ENCODE results near the gene HOXB6. TPM values are rescaled to one million over a fixed set of nuclear protein-coding genes. Genes with fewer than 3 reads are reported as not detected.

Gene HOXB6
- total RNA-seq, 1 experiment from 2014 or later, result 19.8 TPM

DNA sequence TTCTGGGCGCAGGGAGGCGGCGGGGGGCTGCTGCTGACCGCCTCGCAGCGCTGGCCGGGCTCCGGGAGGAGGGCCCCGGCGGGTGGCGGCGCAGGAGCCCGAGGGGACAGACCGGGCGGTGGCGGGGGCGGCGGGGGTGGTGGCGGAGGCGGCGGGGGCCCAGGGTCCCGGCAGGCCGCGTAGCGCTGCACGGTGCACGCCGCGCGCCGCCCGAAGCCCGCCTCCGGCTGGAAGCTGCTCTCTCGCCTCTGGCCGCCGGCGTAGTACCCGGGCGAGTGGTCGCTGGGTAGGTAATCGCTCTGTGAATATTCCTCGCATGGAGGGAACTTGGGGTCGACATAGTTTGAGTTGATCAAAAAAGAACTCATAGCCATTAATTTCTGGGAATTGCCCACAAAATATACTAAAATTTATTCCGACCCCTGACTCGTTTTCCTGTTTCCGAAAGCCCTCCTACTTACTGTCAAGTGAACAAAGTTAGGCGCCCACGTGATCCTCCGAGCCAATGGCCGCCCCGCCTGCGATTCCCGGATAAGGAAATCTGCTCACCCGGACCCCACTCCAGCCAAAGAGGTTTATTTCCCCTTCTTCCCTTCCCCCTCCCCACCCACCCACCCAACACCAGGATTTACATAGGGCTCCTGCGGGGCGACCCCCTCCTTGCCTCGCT lies 26.7 kb downstream of the HOXB6 start, which contains the start of gene HOXB4:
HOXB4 (minus strand) TSS at position 405 of the 670 bp plus-strand sequence; CDS start at position 374, 31 bp downstream.
- peak; percentile 89 for DNase-seq (ENCODE audit: low spot score)
- Histone ChIP-seq H3K4me1 (ENCODE audit: insufficient read depth, low read length, poor library complexity, severe bottlenecking) (peaks cover 40% of the 10 kb centered on the region), H3K9me3 (ENCODE audit: low read depth, low read length, poor library complexity, severe bottlenecking) (no peaks in the 10 kb centered on the region), H3K27me3 (replicated peaks; ENCODE audit: insufficient read depth, low read depth, low read length, poor library complexity) (no peaks in the 10 kb centered on the region), H3K27ac (ENCODE audit: low read depth, low read length, poor library complexity, severe bottlenecking) (peak within 1 kb of the TSS; percentile 79), H3K36me3 (ENCODE audit: insufficient read depth, low read length, poor library complexity, severe bottlenecking) (no peaks in the 10 kb centered on the region), H3K4me3 (ENCODE audit: low read depth, low read length, poor library complexity, severe bottlenecking) (peak within 1 kb of the TSS; percentile 57)
- POLR2A ChIA-PET (ENCODE audit: low non-redundant PET), result no interaction called here
- BruUV-seq (replicated peaks), result no TSS peak
- intact Hi-C loops (cut with micrococcal nuclease; ENCODE audit: unreplicated experiment), result loop anchor here (2.0 kb wide), 1 partner anchor 35 kb away; no protein-coding TSS in a partner anchor
- no peak for TF ChIP-seq EZH2 (IDR thresholded peaks at IDR 0.05; ENCODE audit: borderline replicate concordance, low read depth, low read length, poor library complexity, severe bottlenecking)
- TF ChIP-seq, protein P1, sequence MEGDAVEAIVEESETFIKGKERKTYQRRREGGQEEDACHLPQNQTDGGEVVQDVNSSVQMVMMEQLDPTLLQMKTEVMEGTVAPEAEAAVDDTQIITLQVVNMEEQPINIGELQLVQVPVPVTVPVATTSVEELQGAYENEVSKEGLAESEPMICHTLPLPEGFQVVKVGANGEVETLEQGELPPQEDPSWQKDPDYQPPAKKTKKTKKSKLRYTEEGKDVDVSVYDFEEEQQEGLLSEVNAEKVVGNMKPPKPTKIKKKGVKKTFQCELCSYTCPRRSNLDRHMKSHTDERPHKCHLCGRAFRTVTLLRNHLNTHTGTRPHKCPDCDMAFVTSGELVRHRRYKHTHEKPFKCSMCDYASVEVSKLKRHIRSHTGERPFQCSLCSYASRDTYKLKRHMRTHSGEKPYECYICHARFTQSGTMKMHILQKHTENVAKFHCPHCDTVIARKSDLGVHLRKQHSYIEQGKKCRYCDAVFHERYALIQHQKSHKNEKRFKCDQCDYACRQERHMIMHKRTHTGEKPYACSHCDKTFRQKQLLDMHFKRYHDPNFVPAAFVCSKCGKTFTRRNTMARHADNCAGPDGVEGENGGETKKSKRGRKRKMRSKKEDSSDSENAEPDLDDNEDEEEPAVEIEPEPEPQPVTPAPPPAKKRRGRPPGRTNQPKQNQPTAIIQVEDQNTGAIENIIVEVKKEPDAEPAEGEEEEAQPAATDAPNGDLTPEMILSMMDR (conservative IDR thresholded peaks at IDR 0.05; ENCODE audit: low read depth, low read length), result no peak
- CTCF ChIA-PET, result interaction anchor here (0.6 kb wide), 1 partner anchor 207 kb away, joined by 3 read pairs; no protein-coding TSS in a partner anchor

DNA sequence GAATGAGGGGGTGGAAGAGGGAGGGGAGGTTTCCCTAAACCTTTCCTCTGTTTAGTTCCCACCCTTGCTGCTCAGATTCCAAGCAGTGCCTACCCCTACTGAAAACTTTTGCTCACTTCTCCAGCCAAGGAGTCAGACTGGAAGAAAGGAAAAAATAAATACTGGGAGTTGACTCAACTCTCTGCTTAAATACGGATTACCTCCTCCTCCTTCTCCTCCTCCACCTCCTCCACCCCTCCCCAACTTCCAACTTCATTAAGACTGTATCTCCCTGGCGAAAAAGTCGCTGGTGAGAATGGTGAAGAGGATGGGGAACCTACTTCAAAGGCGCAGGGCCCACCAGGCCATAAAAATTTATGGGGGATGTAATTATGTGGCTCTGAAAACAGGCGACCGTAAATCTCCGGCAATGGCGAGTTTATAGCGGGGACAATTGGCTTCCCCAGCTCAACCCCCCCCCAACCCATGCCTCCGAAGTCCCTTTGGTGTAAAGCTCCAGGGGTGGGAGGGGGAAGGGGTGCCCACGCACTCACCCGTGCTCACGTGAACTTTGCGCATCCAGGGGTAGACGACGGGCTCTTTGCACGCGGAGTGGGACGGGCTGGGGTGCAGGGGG lies 27.3 kb downstream of the HOXB6 start:
- intact Hi-C loops (cut with micrococcal nuclease; ENCODE audit: unreplicated experiment), result loop anchor here (2.0 kb wide), 1 partner anchor 35 kb away; no protein-coding TSS in a partner anchor
- peak; percentile 69 for DNase-seq (ENCODE audit: low spot score)
- no peak for TF ChIP-seq EZH2 (IDR thresholded peaks at IDR 0.05; ENCODE audit: borderline replicate concordance, low read depth, low read length, poor library complexity, severe bottlenecking)
- TF ChIP-seq, protein P1 (conservative IDR thresholded peaks at IDR 0.05; ENCODE audit: low read depth, low read length), result no peak
- POLR2A ChIA-PET (ENCODE audit: low non-redundant PET), result interaction anchor here (0.6 kb wide), 1 partner anchor 253 kb away, joined by 6 read pairs; no protein-coding TSS in a partner anchor
- no TSS peak for BruUV-seq (replicated peaks)
- Histone ChIP-seq H3K4me3 (ENCODE audit: low read depth, low read length, poor library complexity, severe bottlenecking) (peak overlapping the region; percentile 57), H3K9me3 (ENCODE audit: low read depth, low read length, poor library complexity, severe bottlenecking) (no peaks in the 10 kb centered on the region), H3K27me3 (replicated peaks; ENCODE audit: insufficient read depth, low read depth, low read length, poor library complexity) (no peaks in the 10 kb centered on the region), H3K27ac (ENCODE audit: low read depth, low read length, poor library complexity, severe bottlenecking) (peak overlapping the region; percentile 49), H3K4me1 (ENCODE audit: insufficient read depth, low read length, poor library complexity, severe bottlenecking) (peaks cover 40% of the 10 kb centered on the region), H3K36me3 (ENCODE audit: insufficient read depth, low read length, poor library complexity, severe bottlenecking) (no peaks in the 10 kb centered on the region)
- CTCF ChIA-PET, result interaction anchor here (0.6 kb wide), 2 partner anchors 56 to 206 kb away, joined by 3 to 5 read pairs; no protein-coding TSS in a partner anchor

DNA sequence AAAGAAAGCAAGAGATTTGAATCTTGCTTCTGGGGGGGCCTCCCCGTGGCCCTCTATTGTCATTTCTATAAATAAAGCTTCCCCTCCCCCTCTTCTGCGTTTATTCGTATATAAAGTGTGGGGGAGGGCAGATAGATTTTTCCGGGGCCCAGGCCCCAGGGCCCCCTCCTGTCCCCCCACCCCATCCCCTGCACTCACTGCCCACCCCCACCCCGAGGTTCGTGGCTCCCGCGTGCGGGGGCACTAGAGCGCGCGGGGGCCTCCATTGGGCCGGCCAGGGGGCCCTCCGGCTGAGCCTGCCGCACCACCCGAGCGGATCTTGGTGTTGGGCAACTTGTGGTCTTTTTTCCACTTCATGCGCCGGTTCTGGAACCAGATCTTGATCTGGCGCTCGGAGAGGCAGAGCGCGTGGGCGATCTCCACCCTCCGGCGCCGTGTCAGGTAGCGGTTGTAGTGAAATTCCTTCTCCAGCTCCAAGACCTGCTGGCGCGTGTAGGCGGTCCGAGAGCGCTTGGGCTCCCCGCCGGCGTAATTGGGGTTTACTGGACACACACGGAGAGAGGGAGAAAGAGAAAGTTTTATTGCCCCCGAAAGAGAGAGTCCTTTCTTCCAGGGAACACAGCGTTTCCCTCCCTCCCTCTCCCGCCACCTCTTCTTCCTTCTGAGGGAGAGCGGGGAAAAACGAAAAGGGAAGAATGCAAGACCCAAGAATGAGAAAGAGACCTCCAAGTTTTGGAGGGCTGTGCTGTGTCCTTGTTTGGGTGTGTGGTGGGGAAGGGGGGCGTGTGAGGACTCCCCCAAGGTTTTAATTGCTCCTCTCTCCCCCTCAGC lies 28.1 kb downstream of the HOXB6 start:
- no TSS peak for BruUV-seq (replicated peaks)
- peak; percentile 71 for DNase-seq (ENCODE audit: low spot score)
- ChIA-PET POLR2A (ENCODE audit: low non-redundant PET) (no interaction called here), CTCF (no interaction called here)
- TF ChIP-seq EZH2 (IDR thresholded peaks at IDR 0.05; ENCODE audit: borderline replicate concordance, low read depth, low read length, poor library complexity, severe bottlenecking), result no peak
- TF ChIP-seq, protein P1 (conservative IDR thresholded peaks at IDR 0.05; ENCODE audit: low read depth, low read length), result no peak
- intact Hi-C loops (cut with micrococcal nuclease; ENCODE audit: unreplicated experiment), result loop anchor here (2.0 kb wide), 1 partner anchor 34 kb away; no protein-coding TSS in a partner anchor
- Histone ChIP-seq H3K27me3 (replicated peaks; ENCODE audit: insufficient read depth, low read depth, low read length, poor library complexity) (no peaks in the 10 kb centered on the region), H3K9me3 (ENCODE audit: low read depth, low read length, poor library complexity, severe bottlenecking) (no peaks in the 10 kb centered on the region), H3K36me3 (ENCODE audit: insufficient read depth, low read length, poor library complexity, severe bottlenecking) (no peaks in the 10 kb centered on the region), H3K4me3 (ENCODE audit: low read depth, low read length, poor library complexity, severe bottlenecking) (peak overlapping the region; percentile 57), H3K27ac (ENCODE audit: low read depth, low read length, poor library complexity, severe bottlenecking) (peak overlapping the region; percentile 49), H3K4me1 (ENCODE audit: insufficient read depth, low read length, poor library complexity, severe bottlenecking) (peaks cover 38% of the 10 kb centered on the region)
